ENCODE results near the gene ISCU. TPM values are rescaled to one million over a fixed set of nuclear protein-coding genes. Genes with fewer than 3 reads are reported as not detected.

The ISCU gene
- total and polyA plus RNA-seq, 9 of the 15 experiments (the other 6 are each of a cell fraction or from before 2014, with no cell fraction given): 15.9 to 92.5 (median 77.3) TPM

DNA sequence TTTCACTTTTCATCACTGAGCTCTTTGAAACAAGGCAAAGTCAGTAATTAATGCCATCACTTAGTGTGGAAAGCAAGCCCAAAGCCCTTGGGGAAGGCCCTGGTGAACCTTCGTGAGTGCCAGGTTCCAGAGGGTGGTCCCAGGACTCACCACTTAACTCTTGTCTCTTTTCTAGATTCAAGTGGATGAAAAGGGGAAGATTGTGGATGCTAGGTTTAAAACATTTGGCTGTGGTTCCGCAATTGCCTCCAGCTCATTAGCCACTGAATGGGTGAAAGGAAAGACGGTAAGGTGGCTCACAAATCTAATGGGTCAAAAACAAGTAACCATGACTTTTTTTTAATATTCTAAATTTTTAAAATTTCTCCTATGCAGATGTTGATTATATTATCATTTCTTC, 2.8 kb downstream of the ISCU start (continued):
- TF ChIP-seq, protein P1, sequence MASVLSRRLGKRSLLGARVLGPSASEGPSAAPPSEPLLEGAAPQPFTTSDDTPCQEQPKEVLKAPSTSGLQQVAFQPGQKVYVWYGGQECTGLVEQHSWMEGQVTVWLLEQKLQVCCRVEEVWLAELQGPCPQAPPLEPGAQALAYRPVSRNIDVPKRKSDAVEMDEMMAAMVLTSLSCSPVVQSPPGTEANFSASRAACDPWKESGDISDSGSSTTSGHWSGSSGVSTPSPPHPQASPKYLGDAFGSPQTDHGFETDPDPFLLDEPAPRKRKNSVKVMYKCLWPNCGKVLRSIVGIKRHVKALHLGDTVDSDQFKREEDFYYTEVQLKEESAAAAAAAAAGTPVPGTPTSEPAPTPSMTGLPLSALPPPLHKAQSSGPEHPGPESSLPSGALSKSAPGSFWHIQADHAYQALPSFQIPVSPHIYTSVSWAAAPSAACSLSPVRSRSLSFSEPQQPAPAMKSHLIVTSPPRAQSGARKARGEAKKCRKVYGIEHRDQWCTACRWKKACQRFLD (CRISPR knock-in tag; IDR thresholded peaks at IDR 0.05): no peak

DNA sequence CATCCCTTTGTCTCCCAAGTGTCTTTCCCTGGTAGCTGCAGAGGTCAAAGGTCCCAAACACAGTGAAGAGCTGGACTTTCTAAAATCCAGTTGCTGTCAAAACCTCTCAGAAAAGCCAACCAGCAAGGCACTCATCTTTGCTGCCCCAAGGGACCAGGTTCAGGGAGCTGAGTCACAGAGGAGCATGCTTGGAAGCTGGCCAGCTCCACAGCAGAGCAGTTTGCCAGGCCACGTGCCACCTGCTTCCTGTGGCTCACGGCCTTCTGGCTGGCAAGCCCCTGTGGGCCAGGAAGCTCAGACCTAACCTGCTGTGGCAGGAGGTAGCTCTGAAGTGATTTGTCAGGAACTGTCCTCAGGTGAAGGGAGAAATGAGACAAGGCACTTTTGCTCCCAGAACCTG, 3.6 kb downstream of the ISCU start:
- ATAC-seq (no peak), FAIRE-seq (no peak), DNase-seq (ENCODE audit: extremely low read depth in 1 of 4, low spot score in 3 of 4) (no peak)
- peaks cover 30% of the 10 kb centered on the region for H3K79me2 ChIP-seq (ENCODE audit: control insufficient read depth, insufficient read depth, low read length)
- H4K20me1 ChIP-seq (replicated peaks; ENCODE audit: control insufficient read depth, insufficient read depth, low read length): no peaks in the 10 kb centered on the region
- WGBS (ENCODE audit: insufficient coverage, low coverage, missing lambda C conversion rate): 93% methylated on average over 2 of the region's 2 CpGs
- in situ Hi-C loops (cut with MboI) (loop anchor here (5.0 kb wide), 1 partner anchor 51 kb away; no protein-coding TSS in a partner anchor), intact Hi-C loops (cut with micrococcal nuclease) (no loop called here)
- TF ChIP-seq MYBL2 (IDR thresholded peaks at IDR 0.05; ENCODE audit: low read depth) (no peak), MYBL2 (CRISPR knock-in tag; IDR thresholded peaks at IDR 0.05; ENCODE audit: borderline replicate concordance) (no peak), ZNF133 (CRISPR knock-in tag; IDR thresholded peaks at IDR 0.05) (no peak), ILF3 (IDR thresholded peaks at IDR 0.05; ENCODE audit: borderline replicate concordance) (no peak), ZFX (CRISPR knock-in tag; IDR thresholded peaks at IDR 0.05) (no peak), CBX2 (IDR thresholded peaks at IDR 0.05; ENCODE audit: insufficient read depth, low read length, poor library complexity, severe bottlenecking) (no peak), NFIC (IDR thresholded peaks at IDR 0.05) (peak; percentile 36)
- TF ChIP-seq, protein P2, sequence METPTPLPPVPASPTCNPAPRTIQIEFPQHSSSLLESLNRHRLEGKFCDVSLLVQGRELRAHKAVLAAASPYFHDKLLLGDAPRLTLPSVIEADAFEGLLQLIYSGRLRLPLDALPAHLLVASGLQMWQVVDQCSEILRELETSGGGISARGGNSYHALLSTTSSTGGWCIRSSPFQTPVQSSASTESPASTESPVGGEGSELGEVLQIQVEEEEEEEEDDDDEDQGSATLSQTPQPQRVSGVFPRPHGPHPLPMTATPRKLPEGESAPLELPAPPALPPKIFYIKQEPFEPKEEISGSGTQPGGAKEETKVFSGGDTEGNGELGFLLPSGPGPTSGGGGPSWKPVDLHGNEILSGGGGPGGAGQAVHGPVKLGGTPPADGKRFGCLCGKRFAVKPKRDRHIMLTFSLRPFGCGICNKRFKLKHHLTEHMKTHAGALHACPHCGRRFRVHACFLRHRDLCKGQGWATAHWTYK (CRISPR knock-in tag; IDR thresholded peaks at IDR 0.05): no peak
- TF ChIP-seq, protein P3, sequence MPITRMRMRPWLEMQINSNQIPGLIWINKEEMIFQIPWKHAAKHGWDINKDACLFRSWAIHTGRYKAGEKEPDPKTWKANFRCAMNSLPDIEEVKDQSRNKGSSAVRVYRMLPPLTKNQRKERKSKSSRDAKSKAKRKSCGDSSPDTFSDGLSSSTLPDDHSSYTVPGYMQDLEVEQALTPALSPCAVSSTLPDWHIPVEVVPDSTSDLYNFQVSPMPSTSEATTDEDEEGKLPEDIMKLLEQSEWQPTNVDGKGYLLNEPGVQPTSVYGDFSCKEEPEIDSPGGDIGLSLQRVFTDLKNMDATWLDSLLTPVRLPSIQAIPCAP (CRISPR knock-in tag; IDR thresholded peaks at IDR 0.05; ENCODE audit: borderline replicate concordance): no peak
- no peak overlapping the region for H2AFZ ChIP-seq (ENCODE audit: low read depth, low read length)
- ChIA-PET CTCF (ENCODE audit: low intra/inter-chr PET ratio) (no interaction called here), POLR2A (interaction anchor here (0.8 to 1.1 kb wide), 3 partner anchors 11 to 75 kb away, joined by 3 to 5 read pairs (median 4); no protein-coding TSS in a partner anchor)
- H3K36me3 ChIP-seq (ENCODE audit: control insufficient read depth, insufficient read depth, low read length): peaks cover 52% of the 10 kb centered on the region
- peaks cover 5 to 17% of the 10 kb centered on the region in 2 experiments for H3K4me1 ChIP-seq (replicated peaks in 1 of 2; ENCODE audit: control insufficient read depth in 2 of 2, insufficient read depth in 2 of 2, low read length in 2 of 2)
- H3K4me2 ChIP-seq (ENCODE audit: insufficient read depth, low read length): no peak overlapping the region
- H3K27me3 ChIP-seq (ENCODE audit: control insufficient read depth in 2 of 2, insufficient read depth in 2 of 2, low read length in 2 of 2): no peaks in the 10 kb centered on the region
- no peak overlapping the region for H3K27ac ChIP-seq (ENCODE audit: extremely low read depth, low read depth, low read length)
- no TSS peak for BruUV-seq (replicated peaks)
- H3K9me1 ChIP-seq (ENCODE audit: control insufficient read depth, insufficient read depth, low read length): no peaks in the 10 kb centered on the region
- H3K4me3 ChIP-seq: no peak overlapping the region
- H3K9me3 ChIP-seq (replicated peaks; ENCODE audit: control insufficient read depth, insufficient read depth, low read depth, low read length): no peaks in the 10 kb centered on the region
- H3K9ac ChIP-seq (ENCODE audit: insufficient read depth in 1 of 2, low read depth in 2 of 2, low read length in 2 of 2): no peak overlapping the region
